KMS-11 (cell line): ENCODE measurements around the gene DIAPH3.

Experiments used
- H2AFZ ChIP-seq: fragments of 200-600 bp; sonication (generic); 2 replicates; pipeline ENCODE4 v1.6.1; 2016; ENCODE audit warnings: antibody characterized with exemption, mixed run types, low read depth
- H3K27ac ChIP-seq: fragments of 200-600 bp; sonication (generic); 2 replicates; pipeline ENCODE4 v1.6.1; 2016; ENCODE audit warnings: mild to moderate bottlenecking, mixed run types
- H3K27me3 ChIP-seq: fragments of 200-600 bp; sonication (generic); 2 replicates; pipeline ENCODE4 v1.6.1; 2017; ENCODE audit warnings: mild to moderate bottlenecking, low read depth, mixed run types, moderate library complexity; ENCODE audit not compliant: insufficient read depth
- H3K36me3 ChIP-seq: fragments of 200-600 bp; sonication (generic); 2 replicates; pipeline ENCODE4 v1.6.1; 2017; ENCODE audit warnings: mild to moderate bottlenecking, mixed run types; ENCODE audit not compliant: insufficient read depth
- H3K4me1 ChIP-seq: fragments of 200-600 bp; sonication (generic); 2 replicates; pipeline ENCODE4 v1.6.1; 2016; ENCODE audit warnings: mild to moderate bottlenecking, low read depth, mixed run types; ENCODE audit not compliant: poor library complexity, severe bottlenecking
- H3K4me2 ChIP-seq: fragments of 200-600 bp; sonication (generic); 2 replicates; pipeline ENCODE4 v1.7.0; 2016; ENCODE audit warnings: mild to moderate bottlenecking, mixed run types
- H3K4me3 ChIP-seq: fragments of 200-600 bp; sonication (generic); IDR thresholded peaks from 2 replicates; pipeline ENCODE4 v1.6.1; 2017; ENCODE audit warnings: low read depth, low read length, mixed read lengths; ENCODE audit not compliant: insufficient read depth
- H3K79me2 ChIP-seq: fragments of 200-600 bp; sonication (generic); 2 replicates; pipeline ENCODE4 v1.6.1; 2016; ENCODE audit warnings: low read depth, mixed run types; ENCODE audit not compliant: insufficient read depth
- H3K9ac ChIP-seq: fragments of 200-600 bp; sonication (generic); 2 replicates; pipeline ENCODE4 v1.6.1; 2016; ENCODE audit warnings: mild to moderate bottlenecking, mixed run types
- H4K20me1 ChIP-seq: fragments of 200-600 bp; sonication (generic); 2 replicates; pipeline ENCODE4 v1.6.1; 2016; ENCODE audit warnings: mild to moderate bottlenecking, mixed run types; ENCODE audit not compliant: insufficient read depth
- CTCF ChIP-seq: fragments of 200-600 bp; sonication (generic); conservative IDR thresholded peaks from 2 replicates; pipeline ENCODE4 v1.6.1; 2017; ENCODE audit warnings: low read depth, mild to moderate bottlenecking, antibody characterized with exemption, low read length, moderate library complexity, mixed read lengths

DIAPH3 gene

GRCh38 chr13:59846845-59847620 is 316.7 kb downstream of the DIAPH3 start:
- Histone ChIP-seq H3K79me2 (no peaks in the 10 kb centered on the region), H3K27me3 (no peaks in the 10 kb centered on the region), H3K4me2 (no peak overlapping the region), H3K9ac (no peak overlapping the region), H3K4me1 (no peaks in the 10 kb centered on the region), H3K4me3 (no peak overlapping the region), H3K27ac (no peak overlapping the region), H3K36me3 (no peaks in the 10 kb centered on the region), H4K20me1 (no peaks in the 10 kb centered on the region), H2AFZ (no peak overlapping the region)
- no peak for TF ChIP-seq CTCF

- H3K27me3 ChIP-seq: no peaks in the 10 kb centered on the region
- TF ChIP-seq CTCF: no peak
- no peaks in the 10 kb centered on the region for H3K79me2 ChIP-seq
- H3K36me3 ChIP-seq: no peaks in the 10 kb centered on the region
- no peak overlapping the region for H3K27ac ChIP-seq
- no peak overlapping the region for H3K4me2 ChIP-seq
- no peak overlapping the region for H2AFZ ChIP-seq
- no peak overlapping the region for H3K4me3 ChIP-seq
- H3K9ac ChIP-seq: no peak overlapping the region
- no peaks in the 10 kb centered on the region for H4K20me1 ChIP-seq
- no peaks in the 10 kb centered on the region for H3K4me1 ChIP-seq
Observed at GRCh38 chr13:59843040-59843439, 320.7 kb downstream of the DIAPH3 start.

GRCh38 chr13:59842507-59842906 is 321.2 kb downstream of the DIAPH3 start:
- Histone ChIP-seq H3K36me3 (no peaks in the 10 kb centered on the region), H3K79me2 (no peaks in the 10 kb centered on the region), H4K20me1 (no peaks in the 10 kb centered on the region), H3K27ac (no peak overlapping the region), H3K9ac (no peak overlapping the region), H3K4me2 (no peak overlapping the region), H3K4me3 (no peak overlapping the region), H3K27me3 (no peaks in the 10 kb centered on the region), H3K4me1 (no peaks in the 10 kb centered on the region), H2AFZ (no peak overlapping the region)
- TF ChIP-seq CTCF: no peak

- Histone ChIP-seq H3K79me2 (no peaks in the 10 kb centered on the region), H3K4me2 (no peak overlapping the region), H3K4me1 (no peaks in the 10 kb centered on the region), H3K4me3 (no peak overlapping the region), H3K9ac (no peak overlapping the region), H3K27me3 (no peaks in the 10 kb centered on the region), H3K27ac (no peak overlapping the region), H2AFZ (no peak overlapping the region), H3K36me3 (no peaks in the 10 kb centered on the region), H4K20me1 (no peaks in the 10 kb centered on the region)
- TF ChIP-seq CTCF: no peak
Observed at GRCh38 chr13:59839186-59839585, 324.5 kb downstream of the DIAPH3 start.
